K562 (cell line): ENCODE data around the gene LMTK2. TPM values are rescaled to one million over a fixed set of nuclear protein-coding genes. Genes with fewer than 3 reads are reported as not detected.

Experiments used
- FOXA1 ChIP-seq: fragments of 450-650 bp; IDR thresholded peaks from 2 replicates; pipeline ENCODE4 v1.6.1; 2016; ENCODE audit warnings: mild to moderate bottlenecking, borderline replicate concordance
- MXD1 ChIP-seq: fragments of 250-450 bp; sonication (Bioruptor Pico); IDR thresholded peaks from 2 replicates; pipeline ENCODE4 v1.8.0; 2021; ENCODE audit warnings: borderline replicate concordance, mild to moderate bottlenecking, moderate library complexity; ENCODE audit not compliant: poor library complexity, severe bottlenecking
- RBM14 ChIP-seq: fragments of 200-400 bp; formaldehyde crosslinking; IDR thresholded peaks from 2 replicates; pipeline ENCODE4 v1.6.1; 2018; ENCODE audit warnings: low read depth, mild to moderate bottlenecking, low read length, moderate library complexity, borderline replicate concordance; ENCODE audit not compliant: insufficient read depth
- ZNF445 ChIP-seq: fragments of 250-450 bp; sonication (Bioruptor Pico); IDR thresholded peaks from 2 replicates; pipeline ENCODE4 v1.4.0; 2020; ENCODE audit warnings: low read depth, mild to moderate bottlenecking, moderate library complexity
- ZNF583 ChIP-seq: fragments of 250-450 bp; sonication (Bioruptor Pico); IDR thresholded peaks from 2 replicates; pipeline ENCODE4 v1.4.0; 2020
- polyA plus RNA-seq, 8 experiments: library from polyadenylated mRNA; depleted of rRNA in 4 of 8; stranded (reverse) in 5 of 8; unstranded in 3 of 8; fragments of >200 nt; fragmentation: Nextera tagmentation in 2 of 8; fragmentation: Illumina TruSeq in 1 of 8; extraction: Ambion mirVana in 2 of 8; extraction: Trizol in 1 of 8; gene quantifications; 2 replicates each; pipeline versions ENCODE4 v1.2.1 to v1.2.3, GENCODE V29; 2011 to 2014; ENCODE audit warnings: inconsistent platforms in 1 of 8, missing spikeins in 1 of 8
- total RNA-seq, 7 experiments: library from RNA; depleted of rRNA in 6 of 7; stranded (reverse); fragments of >200 nt in 6 of 7; fragmentation: Illumina TruSeq in 2 of 7; extraction: Trizol in 2 of 7; gene quantifications; 2 replicates each; pipeline versions ENCODE4 v1.2.1 to v1.2.3, GENCODE V29; 2011 to 2021; ENCODE audit warnings: low replicate concordance in 1 of 7
- TF ChIP-seq, protein P1 (sequence below): fragments of 450-650 bp; IDR thresholded peaks from 2 replicates; pipeline ENCODE4 v1.6.1; 2014; ENCODE audit warnings: low read depth, mild to moderate bottlenecking, moderate library complexity, borderline replicate concordance
- TF ChIP-seq, protein P2 (sequence below), 2 experiments: IDR thresholded peaks; 2 replicates each; pipeline ENCODE4 v1.6.1; 2011; ENCODE audit warnings: borderline replicate concordance in 1 of 2, control low read depth in 1 of 2, low read depth in 1 of 2, low read length in 1 of 2, mild to moderate bottlenecking in 1 of 2, mixed read lengths in 1 of 2, moderate library complexity in 1 of 2; ENCODE audit not compliant: insufficient read depth in 1 of 2, insufficient read length in 1 of 2, poor library complexity in 1 of 2, severe bottlenecking in 1 of 2; ENCODE audit errors: extremely low read depth in 1 of 2
- TF ChIP-seq, protein P3 (sequence below): fragments of 200-600 bp; sonication (generic); IDR thresholded peaks from one replicate; pipeline ENCODE4 v1.6.1; 2012; ENCODE audit warnings: mild to moderate bottlenecking, low read depth, low read length, inconsistent platforms
- TF ChIP-seq, protein P4 (sequence below): sonication (generic); formaldehyde crosslinking; IDR thresholded peaks from 2 replicates; pipeline ENCODE4 v1.8.0; 2022; ENCODE audit warnings: mild to moderate bottlenecking, low read depth, missing genetic modification reagents

The LMTK2 gene
- total and polyA plus RNA-seq, 9 of the 15 experiments (the other 6 are each of a cell fraction or from before 2014, with no cell fraction given): 0.78 to 16.4 (median 6.3) TPM

GRCh38 chr7:98130959-98131358 is 24.3 kb downstream of the LMTK2 start (continued):
- TF ChIP-seq, protein P1, sequence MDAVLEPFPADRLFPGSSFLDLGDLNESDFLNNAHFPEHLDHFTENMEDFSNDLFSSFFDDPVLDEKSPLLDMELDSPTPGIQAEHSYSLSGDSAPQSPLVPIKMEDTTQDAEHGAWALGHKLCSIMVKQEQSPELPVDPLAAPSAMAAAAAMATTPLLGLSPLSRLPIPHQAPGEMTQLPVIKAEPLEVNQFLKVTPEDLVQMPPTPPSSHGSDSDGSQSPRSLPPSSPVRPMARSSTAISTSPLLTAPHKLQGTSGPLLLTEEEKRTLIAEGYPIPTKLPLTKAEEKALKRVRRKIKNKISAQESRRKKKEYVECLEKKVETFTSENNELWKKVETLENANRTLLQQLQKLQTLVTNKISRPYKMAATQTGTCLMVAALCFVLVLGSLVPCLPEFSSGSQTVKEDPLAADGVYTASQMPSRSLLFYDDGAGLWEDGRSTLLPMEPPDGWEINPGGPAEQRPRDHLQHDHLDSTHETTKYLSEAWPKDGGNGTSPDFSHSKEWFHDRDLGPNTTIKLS: no peak
- TF ChIP-seq, protein P2, sequence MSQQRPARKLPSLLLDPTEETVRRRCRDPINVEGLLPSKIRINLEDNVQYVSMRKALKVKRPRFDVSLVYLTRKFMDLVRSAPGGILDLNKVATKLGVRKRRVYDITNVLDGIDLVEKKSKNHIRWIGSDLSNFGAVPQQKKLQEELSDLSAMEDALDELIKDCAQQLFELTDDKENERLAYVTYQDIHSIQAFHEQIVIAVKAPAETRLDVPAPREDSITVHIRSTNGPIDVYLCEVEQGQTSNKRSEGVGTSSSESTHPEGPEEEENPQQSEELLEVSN (IDR thresholded peaks at IDR 0.05; ENCODE audit: borderline replicate concordance in 1 of 2, extremely low read depth in 1 of 2, insufficient read depth in 1 of 2, insufficient read length in 1 of 2, low read depth in 1 of 2, low read length in 1 of 2, poor library complexity in 1 of 2, severe bottlenecking in 1 of 2): no peak
- TF ChIP-seq, protein P3, sequence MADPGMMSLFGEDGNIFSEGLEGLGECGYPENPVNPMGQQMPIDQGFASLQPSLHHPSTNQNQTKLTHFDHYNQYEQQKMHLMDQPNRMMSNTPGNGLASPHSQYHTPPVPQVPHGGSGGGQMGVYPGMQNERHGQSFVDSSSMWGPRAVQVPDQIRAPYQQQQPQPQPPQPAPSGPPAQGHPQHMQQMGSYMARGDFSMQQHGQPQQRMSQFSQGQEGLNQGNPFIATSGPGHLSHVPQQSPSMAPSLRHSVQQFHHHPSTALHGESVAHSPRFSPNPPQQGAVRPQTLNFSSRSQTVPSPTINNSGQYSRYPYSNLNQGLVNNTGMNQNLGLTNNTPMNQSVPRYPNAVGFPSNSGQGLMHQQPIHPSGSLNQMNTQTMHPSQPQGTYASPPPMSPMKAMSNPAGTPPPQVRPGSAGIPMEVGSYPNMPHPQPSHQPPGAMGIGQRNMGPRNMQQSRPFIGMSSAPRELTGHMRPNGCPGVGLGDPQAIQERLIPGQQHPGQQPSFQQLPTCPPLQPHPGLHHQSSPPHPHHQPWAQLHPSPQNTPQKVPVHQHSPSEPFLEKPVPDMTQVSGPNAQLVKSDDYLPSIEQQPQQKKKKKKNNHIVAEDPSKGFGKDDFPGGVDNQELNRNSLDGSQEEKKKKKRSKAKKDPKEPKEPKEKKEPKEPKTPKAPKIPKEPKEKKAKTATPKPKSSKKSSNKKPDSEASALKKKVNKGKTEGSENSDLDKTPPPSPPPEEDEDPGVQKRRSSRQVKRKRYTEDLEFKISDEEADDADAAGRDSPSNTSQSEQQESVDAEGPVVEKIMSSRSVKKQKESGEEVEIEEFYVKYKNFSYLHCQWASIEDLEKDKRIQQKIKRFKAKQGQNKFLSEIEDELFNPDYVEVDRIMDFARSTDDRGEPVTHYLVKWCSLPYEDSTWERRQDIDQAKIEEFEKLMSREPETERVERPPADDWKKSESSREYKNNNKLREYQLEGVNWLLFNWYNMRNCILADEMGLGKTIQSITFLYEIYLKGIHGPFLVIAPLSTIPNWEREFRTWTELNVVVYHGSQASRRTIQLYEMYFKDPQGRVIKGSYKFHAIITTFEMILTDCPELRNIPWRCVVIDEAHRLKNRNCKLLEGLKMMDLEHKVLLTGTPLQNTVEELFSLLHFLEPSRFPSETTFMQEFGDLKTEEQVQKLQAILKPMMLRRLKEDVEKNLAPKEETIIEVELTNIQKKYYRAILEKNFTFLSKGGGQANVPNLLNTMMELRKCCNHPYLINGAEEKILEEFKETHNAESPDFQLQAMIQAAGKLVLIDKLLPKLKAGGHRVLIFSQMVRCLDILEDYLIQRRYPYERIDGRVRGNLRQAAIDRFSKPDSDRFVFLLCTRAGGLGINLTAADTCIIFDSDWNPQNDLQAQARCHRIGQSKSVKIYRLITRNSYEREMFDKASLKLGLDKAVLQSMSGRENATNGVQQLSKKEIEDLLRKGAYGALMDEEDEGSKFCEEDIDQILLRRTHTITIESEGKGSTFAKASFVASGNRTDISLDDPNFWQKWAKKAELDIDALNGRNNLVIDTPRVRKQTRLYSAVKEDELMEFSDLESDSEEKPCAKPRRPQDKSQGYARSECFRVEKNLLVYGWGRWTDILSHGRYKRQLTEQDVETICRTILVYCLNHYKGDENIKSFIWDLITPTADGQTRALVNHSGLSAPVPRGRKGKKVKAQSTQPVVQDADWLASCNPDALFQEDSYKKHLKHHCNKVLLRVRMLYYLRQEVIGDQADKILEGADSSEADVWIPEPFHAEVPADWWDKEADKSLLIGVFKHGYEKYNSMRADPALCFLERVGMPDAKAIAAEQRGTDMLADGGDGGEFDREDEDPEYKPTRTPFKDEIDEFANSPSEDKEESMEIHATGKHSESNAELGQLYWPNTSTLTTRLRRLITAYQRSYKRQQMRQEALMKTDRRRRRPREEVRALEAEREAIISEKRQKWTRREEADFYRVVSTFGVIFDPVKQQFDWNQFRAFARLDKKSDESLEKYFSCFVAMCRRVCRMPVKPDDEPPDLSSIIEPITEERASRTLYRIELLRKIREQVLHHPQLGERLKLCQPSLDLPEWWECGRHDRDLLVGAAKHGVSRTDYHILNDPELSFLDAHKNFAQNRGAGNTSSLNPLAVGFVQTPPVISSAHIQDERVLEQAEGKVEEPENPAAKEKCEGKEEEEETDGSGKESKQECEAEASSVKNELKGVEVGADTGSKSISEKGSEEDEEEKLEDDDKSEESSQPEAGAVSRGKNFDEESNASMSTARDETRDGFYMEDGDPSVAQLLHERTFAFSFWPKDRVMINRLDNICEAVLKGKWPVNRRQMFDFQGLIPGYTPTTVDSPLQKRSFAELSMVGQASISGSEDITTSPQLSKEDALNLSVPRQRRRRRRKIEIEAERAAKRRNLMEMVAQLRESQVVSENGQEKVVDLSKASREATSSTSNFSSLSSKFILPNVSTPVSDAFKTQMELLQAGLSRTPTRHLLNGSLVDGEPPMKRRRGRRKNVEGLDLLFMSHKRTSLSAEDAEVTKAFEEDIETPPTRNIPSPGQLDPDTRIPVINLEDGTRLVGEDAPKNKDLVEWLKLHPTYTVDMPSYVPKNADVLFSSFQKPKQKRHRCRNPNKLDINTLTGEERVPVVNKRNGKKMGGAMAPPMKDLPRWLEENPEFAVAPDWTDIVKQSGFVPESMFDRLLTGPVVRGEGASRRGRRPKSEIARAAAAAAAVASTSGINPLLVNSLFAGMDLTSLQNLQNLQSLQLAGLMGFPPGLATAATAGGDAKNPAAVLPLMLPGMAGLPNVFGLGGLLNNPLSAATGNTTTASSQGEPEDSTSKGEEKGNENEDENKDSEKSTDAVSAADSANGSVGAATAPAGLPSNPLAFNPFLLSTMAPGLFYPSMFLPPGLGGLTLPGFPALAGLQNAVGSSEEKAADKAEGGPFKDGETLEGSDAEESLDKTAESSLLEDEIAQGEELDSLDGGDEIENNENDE: no peak
- TF ChIP-seq, protein P4, sequence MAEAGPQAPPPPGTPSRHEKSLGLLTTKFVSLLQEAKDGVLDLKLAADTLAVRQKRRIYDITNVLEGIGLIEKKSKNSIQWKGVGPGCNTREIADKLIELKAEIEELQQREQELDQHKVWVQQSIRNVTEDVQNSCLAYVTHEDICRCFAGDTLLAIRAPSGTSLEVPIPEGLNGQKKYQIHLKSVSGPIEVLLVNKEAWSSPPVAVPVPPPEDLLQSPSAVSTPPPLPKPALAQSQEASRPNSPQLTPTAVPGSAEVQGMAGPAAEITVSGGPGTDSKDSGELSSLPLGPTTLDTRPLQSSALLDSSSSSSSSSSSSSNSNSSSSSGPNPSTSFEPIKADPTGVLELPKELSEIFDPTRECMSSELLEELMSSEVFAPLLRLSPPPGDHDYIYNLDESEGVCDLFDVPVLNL (CRISPR knock-in tag): no peak
- TF ChIP-seq MXD1 (no peak), ZNF445 (CRISPR knock-in tag) (no peak), ZNF583 (no peak), RBM14 (no peak), FOXA1 (no peak)
